CD8-positive, alpha-beta memory T cell (primary cell): ENCODE data around the gene TAS2R7. TPM values are rescaled to one million over a fixed set of nuclear protein-coding genes. Genes with fewer than 3 reads are reported as not detected.
"Not testable (repeated sequence)": the region's sequence is repeated elsewhere in the genome, so short reads cannot be mapped to it uniquely, and the experiment has no call there.

Experiments
- CTCF ChIA-PET: fragments of 350-600 bp; sonication (Branson Sonifier 250); formaldehyde crosslinking; loops from one replicate; lab custom pipeline; 2021; ENCODE audit warnings: antibody characterized with exemption; lab: Charles Lee
- POLR2A ChIA-PET: fragments of 350-600 bp; sonication (Branson Sonifier 250); formaldehyde crosslinking; loops from one replicate; lab custom pipeline; 2021; ENCODE audit warnings: antibody characterized with exemption; lab: Charles Lee
- DNase-seq, 5 donors: peaks; one replicate each; pipeline versions ENCODE4 v3.0.0 to v3.0.0-alpha.2; 2020 to 2022; ENCODE audit warnings: mixed read lengths in 1 of 5
- H3K27ac ChIP-seq: one replicate; pipeline ENCODE4 v1.7.0; 2013; ENCODE audit warnings: low read depth, mild to moderate bottlenecking, low read length, moderate library complexity
- H3K27me3 ChIP-seq: 2 replicates; pipeline ENCODE4 v1.7.0; 2013; ENCODE audit warnings: low read length, mild to moderate bottlenecking; ENCODE audit not compliant: insufficient read depth, poor library complexity, severe bottlenecking
- H3K36me3 ChIP-seq: 2 replicates; pipeline ENCODE4 v1.7.0; 2013; ENCODE audit warnings: mild to moderate bottlenecking, low read length, moderate library complexity; ENCODE audit not compliant: insufficient read depth
- H3K4me1 ChIP-seq: 2 replicates; pipeline ENCODE4 v1.7.0; 2013; ENCODE audit warnings: mild to moderate bottlenecking, low read length, moderate library complexity; ENCODE audit not compliant: insufficient read depth
- H3K4me3 ChIP-seq: 2 replicates; pipeline ENCODE4 v1.7.0; 2013; ENCODE audit warnings: mild to moderate bottlenecking, low read length
- H3K9me3 ChIP-seq: 2 replicates; pipeline ENCODE4 v1.7.0; 2013; ENCODE audit warnings: mild to moderate bottlenecking, low read length
- H3K27ac Mint-ChIP-seq, 8 donors: one replicate each; pipeline ENCODE4 v1.8.0; 2020 to 2021; ENCODE audit warnings: mixed read lengths in 8 of 8, mild to moderate bottlenecking in 6 of 8, inconsistent platforms in 3 of 8, moderate library complexity in 3 of 8
- H3K27me3 Mint-ChIP-seq, 2 donors: one replicate each; pipeline ENCODE4 v1.8.0; 2020 to 2021; ENCODE audit warnings: mixed read lengths in 2 of 2, mild to moderate bottlenecking in 1 of 2, moderate library complexity in 1 of 2
- H3K36me3 Mint-ChIP-seq, 3 donors: one replicate each; pipeline ENCODE4 v1.8.0; 2020 to 2021; ENCODE audit warnings: mixed read lengths in 3 of 3, inconsistent platforms in 1 of 3, mild to moderate bottlenecking in 1 of 3
- H3K4me1 Mint-ChIP-seq, 3 donors: one replicate each; pipeline ENCODE4 v1.8.0; 2020 to 2021; ENCODE audit warnings: mixed read lengths in 3 of 3, inconsistent platforms in 1 of 3, mild to moderate bottlenecking in 1 of 3
- H3K4me3 Mint-ChIP-seq, 7 donors: one replicate each; pipeline ENCODE4 v1.8.0; 2020 to 2021; ENCODE audit warnings: mixed read lengths in 7 of 7, mild to moderate bottlenecking in 6 of 7, moderate library complexity in 4 of 7, inconsistent platforms in 2 of 7
- H3K9me3 Mint-ChIP-seq, 5 donors: one replicate each; pipeline ENCODE4 v1.8.0; 2020 to 2022; ENCODE audit warnings: mixed read lengths in 5 of 5, mild to moderate bottlenecking in 3 of 5, moderate library complexity in 2 of 5, inconsistent platforms in 1 of 5
- polyA plus RNA-seq: library from polyadenylated mRNA; unstranded; fragments of 300-500 nt; fragmentation: Illumina TruSeq; gene quantifications from one replicate; pipeline ENCODE4 v1.2.3, GENCODE V29; 2021
- total RNA-seq, 2 experiments: library from RNA; stranded (reverse); gene quantifications; one replicate each; pipeline ENCODE4 v1.2.3, GENCODE V29; 2021

The TAS2R7 gene
- total and polyA plus RNA-seq, 3 experiments from 2014 or later, result not detected

DNA sequence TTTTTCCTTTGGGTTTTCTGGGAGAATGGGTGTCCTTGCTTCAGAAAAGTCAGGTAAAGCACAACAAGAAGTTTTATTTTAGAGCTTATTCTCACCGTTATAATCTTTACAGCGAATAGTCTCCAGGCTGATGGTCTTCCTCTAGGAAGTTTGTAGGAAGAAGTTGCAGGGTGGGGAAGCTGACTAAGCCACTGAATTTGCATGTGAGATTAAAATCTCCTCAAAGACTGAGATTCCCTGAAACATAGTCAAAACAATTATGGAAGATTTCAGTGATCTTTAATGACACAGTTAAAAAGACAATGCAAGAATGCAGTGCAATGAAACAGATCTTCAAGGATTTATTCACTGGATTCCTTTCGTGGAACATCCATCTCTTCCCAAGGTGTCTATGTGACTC is 22.5 kb upstream of the TAS2R7 start:
- Histone ChIP-seq H3K27ac (no peak overlapping the region), H3K4me1 (no peaks in the 10 kb centered on the region), H3K36me3 (no peaks in the 10 kb centered on the region), H3K9me3 (no peaks in the 10 kb centered on the region), H3K27me3 (no peaks in the 10 kb centered on the region), H3K4me3 (no peak overlapping the region)
- ChIA-PET CTCF (no interaction called here), POLR2A (no interaction called here)
- H3K36me3 Mint-ChIP-seq, result no peaks in the 10 kb centered on the region
- no peak for DNase-seq
- no peaks in the 10 kb centered on the region for H3K27me3 Mint-ChIP-seq
- no peak overlapping the region for H3K27ac Mint-ChIP-seq
- H3K4me1 Mint-ChIP-seq, result no peaks in the 10 kb centered on the region
- H3K4me3 Mint-ChIP-seq, result no peak overlapping the region
- no peaks in the 10 kb centered on the region for H3K9me3 Mint-ChIP-seq

DNA sequence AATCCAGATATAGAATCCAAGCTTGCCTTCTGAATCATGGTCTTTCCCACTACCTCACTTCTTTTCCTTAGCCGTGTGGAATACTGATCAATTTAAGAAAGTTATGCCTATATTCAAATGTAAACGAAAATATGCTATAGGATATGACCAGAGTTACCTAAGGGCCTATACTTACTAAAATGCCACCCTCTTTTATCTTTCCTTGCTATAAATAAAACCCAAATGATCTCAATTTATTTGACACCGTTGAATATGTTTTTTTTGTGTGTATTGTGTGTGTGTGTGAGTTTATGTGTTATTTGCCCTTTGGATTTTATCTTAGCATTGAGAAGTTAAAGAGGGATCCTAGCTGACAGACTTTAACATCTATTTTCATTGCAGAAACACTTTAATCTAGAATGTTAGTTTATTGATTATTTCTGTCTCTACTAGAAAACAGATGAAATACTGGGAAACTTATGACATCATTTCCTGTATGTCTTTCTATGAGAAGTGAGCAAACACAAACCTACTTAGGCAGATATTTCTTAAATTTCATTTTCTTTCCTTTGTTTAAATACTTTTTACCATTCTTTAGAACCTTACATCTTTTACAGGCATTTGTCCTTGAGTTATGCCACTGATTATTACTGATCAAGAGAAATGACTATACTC is 9.6 kb upstream of the TAS2R7 start:
- H3K36me3 Mint-ChIP-seq, result no peaks in the 10 kb centered on the region
- ChIA-PET CTCF (no interaction called here), POLR2A (no interaction called here)
- H3K27me3 Mint-ChIP-seq, result peaks cover 15 to 54% of the 10 kb centered on the region in 2 donors
- no peaks in the 10 kb centered on the region for H3K9me3 Mint-ChIP-seq
- H3K27me3 ChIP-seq, result no peaks in the 10 kb centered on the region
- H3K27ac ChIP-seq, result no peak overlapping the region
- no peaks in the 10 kb centered on the region for H3K4me1 ChIP-seq
- no peak overlapping the region for H3K4me3 ChIP-seq
- no peak overlapping the region for H3K4me3 Mint-ChIP-seq
- no peak overlapping the region for H3K27ac Mint-ChIP-seq
- no peak for DNase-seq
- H3K4me1 Mint-ChIP-seq, result no peaks in the 10 kb centered on the region
- no peaks in the 10 kb centered on the region for H3K36me3 ChIP-seq
- no peaks in the 10 kb centered on the region for H3K9me3 ChIP-seq

- Histone ChIP-seq H3K27me3 (no peaks in the 10 kb centered on the region), H3K27ac (no peak within 1 kb of the TSS), H3K4me1 (no peaks in the 10 kb centered on the region), H3K9me3 (no peaks in the 10 kb centered on the region), H3K4me3 (no peak within 1 kb of the TSS), H3K36me3 (no peaks in the 10 kb centered on the region)
- POLR2A ChIA-PET, result interaction anchor here (0.6 kb wide), 1 partner anchor 395 kb away, joined by 3 read pairs; no protein-coding TSS in a partner anchor
- Mint-ChIP-seq H3K36me3 (no peaks in the 10 kb centered on the region), H3K27me3 (peaks cover 17 to 67% of the 10 kb centered on the region in 2 donors), H3K4me3 (no peak within 1 kb of the TSS), H3K9me3 (no peaks in the 10 kb centered on the region), H3K27ac (no peak within 1 kb of the TSS), H3K4me1 (no peaks in the 10 kb centered on the region)
- CTCF ChIA-PET, result no interaction called here
- no peak for DNase-seq
Measured at GRCh38 chr12:10810068-10810467, 7.6 kb upstream of the TAS2R7 start, which contains the start of gene TAS2R9. TSS of gene TAS2R9 (minus strand) at chr12:10810168. CDS start at chr12:10810075, 93 bp downstream.

GRCh38 chr12:10807186-10807585 is 4.8 kb upstream of the TAS2R7 start, which contains the start of gene TAS2R8:
TSS of gene TAS2R8 (minus strand) at chr12:10807286. CDS start at chr12:10806980, 306 bp downstream.
- H3K27ac ChIP-seq, result no peak within 1 kb of the TSS
- Mint-ChIP-seq H3K4me3 (no peak within 1 kb of the TSS), H3K9me3 (no peaks in the 10 kb centered on the region), H3K27ac (no peak within 1 kb of the TSS), H3K36me3 (peaks cover 0 to 3% (median 0%) of the 10 kb centered on the region in 3 donors), H3K27me3 (peaks cover 17 to 61% of the 10 kb centered on the region in 2 donors), H3K4me1 (no peaks in the 10 kb centered on the region)
- H3K9me3 ChIP-seq, result no peaks in the 10 kb centered on the region
- CTCF ChIA-PET, result no interaction called here
- H3K36me3 ChIP-seq, result no peaks in the 10 kb centered on the region
- POLR2A ChIA-PET, result no interaction called here
- no peaks in the 10 kb centered on the region for H3K4me1 ChIP-seq
- no peak within 1 kb of the TSS for H3K4me3 ChIP-seq
- no peak for DNase-seq
- H3K27me3 ChIP-seq, result no peaks in the 10 kb centered on the region

DNA sequence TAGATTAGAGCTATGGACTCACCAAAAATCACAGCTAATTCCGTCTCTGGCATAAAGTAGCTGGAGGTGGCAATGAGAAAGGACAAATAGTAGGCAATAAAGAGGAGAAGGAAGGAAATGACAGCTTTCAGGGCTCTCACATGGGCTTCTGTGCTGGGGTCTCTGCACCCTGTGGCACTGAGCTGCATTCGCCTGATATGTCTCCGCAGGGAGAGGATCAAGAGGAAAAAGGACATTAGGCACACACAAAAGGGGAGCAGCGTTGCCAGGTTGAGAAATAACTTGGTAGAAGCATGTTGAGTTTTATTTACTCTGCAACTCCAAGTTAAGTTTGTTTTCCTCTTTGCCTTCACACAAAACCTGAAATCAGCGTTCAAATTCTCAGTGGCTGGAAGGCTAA is 686 bp downstream of the TAS2R7 start:
- Mint-ChIP-seq H3K9me3 (peaks cover 0 to 2% (median 0%) of the 10 kb centered on the region in 5 donors), H3K27me3 (peaks cover 23 to 62% of the 10 kb centered on the region in 2 donors), H3K4me3 (no peak overlapping the region), H3K36me3 (peaks cover 0 to 3% (median 0%) of the 10 kb centered on the region in 3 donors), H3K4me1 (no peaks in the 10 kb centered on the region), H3K27ac (no peak overlapping the region)
- CTCF ChIA-PET, result no interaction called here
- H3K4me1 ChIP-seq, result no peaks in the 10 kb centered on the region
- DNase-seq, result no peak
- no peaks in the 10 kb centered on the region for H3K36me3 ChIP-seq
- H3K27me3 ChIP-seq, result no peaks in the 10 kb centered on the region
- H3K4me3 ChIP-seq, result no peak overlapping the region
- POLR2A ChIA-PET, result no interaction called here
- no peaks in the 10 kb centered on the region for H3K9me3 ChIP-seq
- no peak overlapping the region for H3K27ac ChIP-seq

- no peaks in the 10 kb centered on the region for H3K27me3 ChIP-seq
- H3K27ac Mint-ChIP-seq, result no peak overlapping the region
- no peak overlapping the region for H3K4me3 Mint-ChIP-seq
- ChIA-PET POLR2A (no interaction called here), CTCF (no interaction called here)
- no peaks in the 10 kb centered on the region for H3K4me1 ChIP-seq
- no peak overlapping the region for H3K27ac ChIP-seq
- DNase-seq, result no peak
- no peaks in the 10 kb centered on the region for H3K9me3 ChIP-seq
- no peak overlapping the region for H3K4me3 ChIP-seq
- no peaks in the 10 kb centered on the region for H3K4me1 Mint-ChIP-seq
- H3K36me3 Mint-ChIP-seq, result no peaks in the 10 kb centered on the region
- H3K27me3 Mint-ChIP-seq, result peaks cover 8 to 33% of the 10 kb centered on the region in 2 donors
- H3K9me3 Mint-ChIP-seq, result peaks cover 0 to 2% (median 0%) of the 10 kb centered on the region in 5 donors
- H3K36me3 ChIP-seq, result no peaks in the 10 kb centered on the region
Measured at GRCh38 chr12:10794222-10794621, 8.2 kb downstream of the TAS2R7 start.

DNA sequence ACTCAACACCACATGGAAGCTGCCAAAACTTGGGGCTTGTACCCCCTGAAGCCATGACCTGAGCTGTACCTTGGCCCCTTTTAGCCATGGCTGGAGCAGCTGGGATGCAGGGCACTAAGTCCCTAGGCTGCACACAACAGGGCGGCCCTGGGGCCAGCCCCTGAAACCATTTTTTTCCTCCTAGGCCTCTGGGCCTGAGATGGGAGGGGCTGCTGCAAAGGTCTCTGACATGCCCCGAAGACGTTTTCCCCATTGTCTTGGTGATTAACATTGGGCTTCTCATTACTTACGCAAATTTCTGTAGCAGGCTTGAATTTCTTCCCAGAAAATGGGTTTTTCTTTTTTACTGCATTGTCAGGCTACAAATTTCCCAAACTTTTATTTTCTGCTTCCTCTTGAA is 10.7 kb downstream of the TAS2R7 start:
- peaks cover 7 to 21% of the 10 kb centered on the region in 2 donors for H3K27me3 Mint-ChIP-seq
- CTCF ChIA-PET, H3K27ac Mint-ChIP-seq, H3K4me1 Mint-ChIP-seq, H3K4me3 Mint-ChIP-seq, H3K36me3 Mint-ChIP-seq, H3K9me3 ChIP-seq, H3K4me1 ChIP-seq, H3K27me3 ChIP-seq, H3K4me3 ChIP-seq, H3K9me3 Mint-ChIP-seq, H3K27ac ChIP-seq, H3K36me3 ChIP-seq, DNase-seq, POLR2A ChIA-PET: not testable (repeated sequence)

DNA sequence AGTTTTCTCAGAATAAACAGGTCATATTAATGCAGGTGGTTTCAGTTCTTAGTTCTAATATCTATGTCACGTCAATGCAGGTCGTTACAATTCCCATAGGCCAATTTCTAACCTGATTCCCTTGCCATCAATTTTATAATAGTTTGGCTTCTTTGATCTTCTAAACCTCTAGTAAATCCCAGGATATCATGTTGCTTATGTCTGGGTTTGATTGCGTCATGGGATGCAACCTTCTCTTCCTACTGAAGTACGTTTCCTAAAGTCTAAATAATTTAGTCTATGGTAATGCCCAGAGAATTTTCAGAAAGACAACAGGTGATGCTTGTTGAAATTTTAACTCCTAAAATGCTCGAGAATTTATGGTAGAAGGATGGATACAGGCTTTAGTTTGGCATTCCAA is 19.2 kb downstream of the TAS2R7 start:
- H3K9me3 ChIP-seq, result no peaks in the 10 kb centered on the region
- H3K27me3 ChIP-seq, result no peaks in the 10 kb centered on the region
- Mint-ChIP-seq H3K9me3 (no peaks in the 10 kb centered on the region), H3K36me3 (no peaks in the 10 kb centered on the region), H3K27ac (no peak overlapping the region), H3K4me3 (no peak overlapping the region), H3K27me3 (peaks cover 4 to 19% of the 10 kb centered on the region in 2 donors), H3K4me1 (no peaks in the 10 kb centered on the region)
- DNase-seq, result no peak
- no peaks in the 10 kb centered on the region for H3K4me1 ChIP-seq
- no peaks in the 10 kb centered on the region for H3K36me3 ChIP-seq
- CTCF ChIA-PET, result no interaction called here
- H3K4me3 ChIP-seq, result no peak overlapping the region
- POLR2A ChIA-PET, result no interaction called here
- H3K27ac ChIP-seq, result no peak overlapping the region
